Tracheal epithelial cell (primary cell): Measurements from ENCODE around the gene SAMD13. TPM values are rescaled to one million over a fixed set of nuclear protein-coding genes. Genes with fewer than 3 reads are reported as not detected.

Experiments used
- total RNA-seq: library from RNA; depleted of rRNA; stranded (reverse); fragments of >200 nt; gene quantifications from 2 replicates; pipeline ENCODE4 v1.2.1, GENCODE V29; 2014

SAMD13 gene
- total RNA-seq, result 1.3 TPM in 1 of 2 replicates, not detected in the other

GRCh38 chr1:84301004-84301784 lies at the start of gene SAMD13:
TSS of gene SAMD13 (plus strand) at chr1:84301708. CDS start at chr1:84303235, 1,527 bp downstream.

DNA sequence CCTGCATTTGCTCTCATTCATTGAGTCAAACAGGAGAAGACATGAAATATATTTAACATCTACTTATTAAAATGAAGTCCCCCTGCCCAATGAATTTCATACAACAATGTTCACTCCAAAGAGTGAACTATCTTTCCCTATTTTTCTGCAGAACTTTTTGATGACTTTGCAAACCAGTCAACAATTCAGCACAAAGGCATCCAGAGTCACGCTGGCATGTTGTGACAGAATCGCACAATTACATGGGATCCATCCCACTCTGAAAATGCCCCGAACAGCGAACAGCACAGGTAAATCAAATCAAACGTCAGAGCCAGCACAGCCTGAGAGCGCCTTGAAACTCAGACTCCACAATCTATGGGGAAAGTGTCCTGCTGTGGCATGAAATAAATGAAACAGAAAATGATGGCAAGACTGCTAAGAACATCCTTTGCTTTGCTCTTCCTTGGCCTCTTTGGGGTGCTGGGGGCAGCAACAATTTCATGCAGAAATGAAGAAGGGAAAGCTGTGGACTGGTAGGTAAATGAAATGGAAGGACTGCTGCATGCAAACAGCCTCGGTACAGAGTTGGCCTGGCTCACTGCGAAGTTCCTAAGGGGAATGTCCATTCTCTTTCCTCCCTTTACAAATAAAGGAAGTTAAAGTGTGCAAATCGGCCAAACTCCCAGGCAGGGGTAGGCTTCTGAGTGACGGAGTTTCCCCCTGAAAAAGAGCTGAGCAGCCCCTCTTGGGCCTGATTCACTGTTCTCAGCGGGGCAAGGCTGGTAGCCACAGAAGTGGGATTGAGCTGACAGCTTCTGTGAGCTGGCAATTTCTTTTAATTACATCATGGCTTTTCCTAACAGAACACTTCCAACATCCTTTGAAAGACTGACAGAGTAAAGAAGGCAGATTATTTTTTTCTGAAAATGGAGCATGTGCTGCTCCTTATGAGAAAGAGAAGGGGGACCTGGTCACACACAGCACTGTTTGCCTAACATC lies 97.0 kb downstream of the SAMD13 start, which contains the start of gene DNASE2B:
Gene DNASE2B (plus strand): TSS at position 310 of the 981 bp plus-strand sequence. CDS start 81 bp downstream, at position 391.

Other genes with a start within 250 kb of the SAMD13 start
- gene PRKACB, start 157.4 kb upstream of the SAMD13 start, total RNA-seq, result 3.6 and 5.5 TPM in 2 replicates
- not detected in 2 replicates for gene DNASE2B, start 96.8 kb downstream of the SAMD13 start, total RNA-seq
- gene RPF1, start 177.6 kb downstream of the SAMD13 start, total RNA-seq, result 42.2 and 42.9 TPM in 2 replicates
- gene SPATA1, start 204.7 kb downstream of the SAMD13 start, total RNA-seq, result 0.21 and 0.72 TPM in 2 replicates
- gene GNG5, start 204.9 kb downstream of the SAMD13 start, total RNA-seq, result 10.4 and 10.7 TPM in 2 replicates